ENCODE results near the gene RRP36. TPM values are rescaled to one million over a fixed set of nuclear protein-coding genes. Genes with fewer than 3 reads are reported as not detected.

RRP36 gene
- total RNA-seq, 1 experiment from 2014 or later, result 63.4 TPM

- Histone ChIP-seq H3K9ac (ENCODE audit: low read length) (no peak overlapping the region), H2AFZ (ENCODE audit: low read depth, low read length, poor library complexity, severe bottlenecking) (no peak overlapping the region), H3K27me3 (ENCODE audit: insufficient read depth, low read length) (no peaks in the 10 kb centered on the region), H3K9me3 (ENCODE audit: control insufficient read depth in 1 of 2, insufficient read depth in 1 of 2, low read depth in 1 of 2, low read length in 2 of 2) (no peaks in the 10 kb centered on the region), H3K4me3 (replicated peaks in 1 of 2; ENCODE audit: low read depth in 1 of 2, low read length in 2 of 2) (peak overlapping the region in 1 of 2 experiments; percentile 89; a peak in 1 of 4 replicates), H3K79me2 (ENCODE audit: insufficient read depth, low read length) (peaks cover 20% of the 10 kb centered on the region), H3K4me2 (ENCODE audit: low read length) (peak overlapping the region; percentile 81), H3K27ac (ENCODE audit: low read depth, low read length) (no peak overlapping the region), H3K9me2 (ENCODE audit: insufficient read depth) (no peaks in the 10 kb centered on the region), H3K36me3 (ENCODE audit: control insufficient read depth in 1 of 2, insufficient read depth in 2 of 2, low read length in 2 of 2) (peaks cover 0 to 10% of the 10 kb centered on the region in 2 experiments; a peak in 1 of 4 replicates), H4K20me1 (ENCODE audit: insufficient read depth) (no peaks in the 10 kb centered on the region), H3K4me1 (ENCODE audit: control insufficient read depth in 1 of 2, insufficient read depth in 2 of 2, low read length in 2 of 2) (peaks cover 8 to 20% of the 10 kb centered on the region in 2 experiments; a peak in 3 of 4 replicates)
- POLR2A ChIA-PET, result no interaction called here
- ATAC-seq, result no peak
- intact Hi-C loops (cut with micrococcal nuclease), result no loop called here
- RAD21 ChIA-PET (ENCODE audit: low non-redundant PET in 1 of 2, low total read pairs in 2 of 2, uncharacterized antibody in 2 of 2, unreplicated experiment in 2 of 2), result no interaction called here
- CTCF ChIA-PET, result no interaction called here
- TSS peak; percentile 68 for BruUV-seq (replicated peaks)
- no peak for DNase-seq (ENCODE audit: low read depth, low spot score)
- TF ChIP-seq REST (IDR thresholded peaks at IDR 0.05; ENCODE audit: low read depth), result no peak
- TF ChIP-seq ELF1 (IDR thresholded peaks at IDR 0.05; ENCODE audit: borderline replicate concordance, low read depth), result no peak
- no peak for TF ChIP-seq EZH2 (IDR thresholded peaks at IDR 0.05)
- TF ChIP-seq ATF3 (IDR thresholded peaks at IDR 0.05), result no peak
- no peak for TF ChIP-seq POLR2A (IDR thresholded peaks at IDR 0.05; ENCODE audit: borderline replicate concordance, extremely low read depth, insufficient read depth, insufficient read length)
- no peak for TF ChIP-seq CTCF (IDR thresholded peaks at IDR 0.05 in 2 of 3, conservative IDR thresholded peaks at IDR 0.05 in 1 of 3; ENCODE audit: borderline replicate concordance in 1 of 3, insufficient read depth in 1 of 3, low read depth in 2 of 3, low read length in 2 of 3)
- TF ChIP-seq SP1 (IDR thresholded peaks at IDR 0.05; ENCODE audit: low read depth), result no peak
- no peak for TF ChIP-seq TCF7L2 (IDR thresholded peaks at IDR 0.05; ENCODE audit: borderline replicate concordance, extremely low read depth, insufficient read depth, insufficient read length)
- TF ChIP-seq POLR2AphosphoS5 (IDR thresholded peaks at IDR 0.05; ENCODE audit: low read depth, low read length), result no peak
- TF ChIP-seq SRF (IDR thresholded peaks at IDR 0.05; ENCODE audit: low read depth), result no peak
- TF ChIP-seq CBX3 (IDR thresholded peaks at IDR 0.05; ENCODE audit: low read depth), result no peak
- no peak for TF ChIP-seq FOSL1 (IDR thresholded peaks at IDR 0.05; ENCODE audit: low read depth)
- TF ChIP-seq YY1 (IDR thresholded peaks at IDR 0.05; ENCODE audit: extremely low read depth, insufficient replicate concordance, low read depth, low read length), result no peak
- no peak for TF ChIP-seq ZNF274 (IDR thresholded peaks at IDR 0.05; ENCODE audit: low read depth, low read length)
- no peak for TF ChIP-seq ZFX (IDR thresholded peaks at IDR 0.05)
- no peak for TF ChIP-seq ZBTB33 (IDR thresholded peaks at IDR 0.05; ENCODE audit: extremely low read depth, insufficient replicate concordance, low read length)
- no peak for TF ChIP-seq CEBPB (IDR thresholded peaks at IDR 0.05; ENCODE audit: low read depth)
- no peak for TF ChIP-seq EGR1 (IDR thresholded peaks at IDR 0.05; ENCODE audit: low read depth)
- no peak for TF ChIP-seq SIN3A (IDR thresholded peaks at IDR 0.05; ENCODE audit: low read depth)
These were observed 39.6 kb downstream of the RRP36 start for GRCh38 chr6:43060755-43061633.
